ENCODE results near the gene DGCR8.
A peak's percentile ranks its signal among the peaks of the same experiment; 100 is the strongest.

DGCR8 gene

DNA sequence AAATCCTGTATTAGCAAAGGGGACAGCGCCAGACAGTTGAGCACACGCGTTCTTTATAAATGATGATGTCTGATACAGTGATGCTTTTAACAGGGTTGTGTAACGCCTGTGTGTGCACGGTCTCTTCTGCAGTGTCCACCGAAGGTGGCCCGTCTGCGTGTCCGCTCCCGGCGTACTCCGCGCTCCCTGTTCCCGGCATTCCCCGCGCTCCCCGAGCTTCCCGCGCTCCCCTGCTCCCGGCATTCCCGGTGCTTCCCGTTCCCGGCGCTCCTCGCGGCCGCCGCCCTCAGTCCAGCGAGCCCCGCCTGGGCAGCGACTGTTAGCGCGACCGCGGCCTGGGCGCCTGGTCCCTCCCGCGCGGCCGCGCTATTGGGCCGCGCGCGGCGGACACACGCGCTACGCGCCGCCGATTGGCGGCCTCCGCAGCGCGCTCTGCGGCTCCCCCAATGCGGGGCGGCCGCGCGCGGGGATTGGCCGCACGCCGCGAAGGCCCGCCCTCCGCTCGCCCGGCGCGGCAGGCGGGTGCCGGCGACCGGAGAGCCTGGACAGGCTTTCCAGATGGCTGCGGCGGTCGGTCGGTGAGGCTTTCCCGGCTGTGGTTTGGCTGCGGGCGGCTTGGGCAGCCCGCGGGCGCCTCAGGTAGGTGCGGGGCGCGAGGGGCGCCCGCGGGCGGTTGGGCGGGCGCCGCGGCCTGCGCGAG, at the start of gene DGCR8:
DGCR8 (plus strand) TSS at position 497 of the 700 bp plus-strand sequence. CDS start 5,723 bp downstream, outside the sequence.
- ChIA-PET POLR2A (interaction anchor here (0.9 kb wide), 1 partner anchor 31 kb away, joined by 3 read pairs; no protein-coding TSS in a partner anchor), CTCF (interaction anchor here (0.6 to 0.7 kb wide), 2 partner anchors 11 to 15 kb away, joined by 3 read pairs; no protein-coding TSS in a partner anchor)
- TF ChIP-seq, protein P1, sequence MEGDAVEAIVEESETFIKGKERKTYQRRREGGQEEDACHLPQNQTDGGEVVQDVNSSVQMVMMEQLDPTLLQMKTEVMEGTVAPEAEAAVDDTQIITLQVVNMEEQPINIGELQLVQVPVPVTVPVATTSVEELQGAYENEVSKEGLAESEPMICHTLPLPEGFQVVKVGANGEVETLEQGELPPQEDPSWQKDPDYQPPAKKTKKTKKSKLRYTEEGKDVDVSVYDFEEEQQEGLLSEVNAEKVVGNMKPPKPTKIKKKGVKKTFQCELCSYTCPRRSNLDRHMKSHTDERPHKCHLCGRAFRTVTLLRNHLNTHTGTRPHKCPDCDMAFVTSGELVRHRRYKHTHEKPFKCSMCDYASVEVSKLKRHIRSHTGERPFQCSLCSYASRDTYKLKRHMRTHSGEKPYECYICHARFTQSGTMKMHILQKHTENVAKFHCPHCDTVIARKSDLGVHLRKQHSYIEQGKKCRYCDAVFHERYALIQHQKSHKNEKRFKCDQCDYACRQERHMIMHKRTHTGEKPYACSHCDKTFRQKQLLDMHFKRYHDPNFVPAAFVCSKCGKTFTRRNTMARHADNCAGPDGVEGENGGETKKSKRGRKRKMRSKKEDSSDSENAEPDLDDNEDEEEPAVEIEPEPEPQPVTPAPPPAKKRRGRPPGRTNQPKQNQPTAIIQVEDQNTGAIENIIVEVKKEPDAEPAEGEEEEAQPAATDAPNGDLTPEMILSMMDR (IDR thresholded peaks at IDR 0.05; ENCODE audit: insufficient read depth, low read length, missing control alignments) = no peak
- H3K4me3 ChIP-seq (ENCODE audit: low read depth, low read length) = peak within 1 kb of the TSS; percentile 66
- peak; percentile 44 for DNase-seq (ENCODE audit: low read depth, low spot score)

DNA sequence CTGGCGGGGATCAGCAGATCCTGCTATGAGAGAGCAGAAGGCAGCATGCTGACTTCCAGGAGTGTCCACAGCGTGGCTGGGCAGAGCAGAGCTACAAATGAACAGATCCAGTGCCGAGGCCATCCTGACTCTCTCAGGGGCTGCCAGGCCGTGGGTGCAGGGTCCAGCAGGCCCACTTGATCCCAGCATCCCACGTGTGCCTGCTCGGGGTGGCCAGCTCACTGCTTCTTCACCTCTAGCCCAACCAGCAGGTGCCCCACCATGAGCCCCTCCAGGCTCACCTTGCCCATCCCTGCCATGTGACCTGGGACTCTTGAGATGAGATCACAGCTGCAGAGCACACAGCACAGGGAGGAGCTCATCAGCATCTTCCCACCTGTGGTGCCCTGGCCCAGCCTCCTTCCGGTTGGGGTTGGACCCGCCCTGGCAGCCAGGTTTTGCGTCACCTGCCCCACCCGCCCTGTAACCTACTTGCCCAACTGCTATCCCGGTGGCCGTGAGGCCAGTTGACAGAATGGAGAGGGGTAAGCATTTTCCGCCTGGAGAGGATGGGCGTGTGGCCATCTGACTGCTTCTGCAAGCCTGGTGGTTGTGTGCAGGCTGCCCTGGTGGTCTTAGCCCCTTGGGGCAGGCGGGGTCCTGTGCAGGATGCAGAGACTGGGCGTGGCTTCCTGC, 48.2 kb upstream of the DGCR8 start:
- DNase-seq (ENCODE audit: low read depth, low spot score) = no peak
- POLR2A ChIA-PET = no interaction called here
- H3K4me3 ChIP-seq (ENCODE audit: low read depth, low read length) = no peak overlapping the region
- TF ChIP-seq, protein P1 (IDR thresholded peaks at IDR 0.05; ENCODE audit: insufficient read depth, low read length, missing control alignments) = no peak
- CTCF ChIA-PET = no interaction called here

DNA sequence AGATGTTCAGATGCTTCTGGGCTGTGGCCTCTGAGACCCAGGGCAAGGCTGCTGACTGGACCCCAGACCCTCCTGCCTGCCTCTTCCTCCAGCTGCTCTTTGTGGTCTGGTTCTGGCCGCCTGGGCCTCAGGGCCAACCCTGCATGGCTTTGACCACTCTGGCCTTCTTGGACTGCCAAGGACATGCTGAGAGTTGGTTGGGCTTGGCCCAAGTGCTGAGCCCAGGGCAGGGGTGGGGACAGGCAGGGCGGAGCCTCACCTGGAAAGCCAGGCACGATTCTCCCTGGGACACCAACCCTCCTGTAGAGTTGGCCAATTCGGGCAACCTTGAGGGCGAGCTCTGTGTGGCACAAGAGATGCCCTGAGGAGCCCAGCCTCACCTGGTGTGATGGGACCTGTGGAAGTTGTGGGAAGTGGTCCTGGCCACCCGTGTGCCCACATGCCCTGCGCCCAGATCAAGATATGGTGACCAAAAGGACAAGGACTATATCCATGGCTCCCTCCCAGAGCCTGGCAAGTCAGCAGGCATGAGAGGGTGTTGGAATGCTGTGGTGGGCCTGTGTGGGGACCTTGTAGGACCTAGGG, 47.5 kb upstream of the DGCR8 start:
- POLR2A ChIA-PET = no interaction called here
- H3K4me3 ChIP-seq (ENCODE audit: low read depth, low read length) = no peak overlapping the region
- DNase-seq (ENCODE audit: low read depth, low spot score) = no peak
- TF ChIP-seq, protein P1 (IDR thresholded peaks at IDR 0.05; ENCODE audit: insufficient read depth, low read length, missing control alignments) = no peak
- CTCF ChIA-PET = interaction anchor here (1.4 kb wide), 1 partner anchor 11 kb away, joined by 3 read pairs; the partner anchor contains the start of gene TANGO2

DNA sequence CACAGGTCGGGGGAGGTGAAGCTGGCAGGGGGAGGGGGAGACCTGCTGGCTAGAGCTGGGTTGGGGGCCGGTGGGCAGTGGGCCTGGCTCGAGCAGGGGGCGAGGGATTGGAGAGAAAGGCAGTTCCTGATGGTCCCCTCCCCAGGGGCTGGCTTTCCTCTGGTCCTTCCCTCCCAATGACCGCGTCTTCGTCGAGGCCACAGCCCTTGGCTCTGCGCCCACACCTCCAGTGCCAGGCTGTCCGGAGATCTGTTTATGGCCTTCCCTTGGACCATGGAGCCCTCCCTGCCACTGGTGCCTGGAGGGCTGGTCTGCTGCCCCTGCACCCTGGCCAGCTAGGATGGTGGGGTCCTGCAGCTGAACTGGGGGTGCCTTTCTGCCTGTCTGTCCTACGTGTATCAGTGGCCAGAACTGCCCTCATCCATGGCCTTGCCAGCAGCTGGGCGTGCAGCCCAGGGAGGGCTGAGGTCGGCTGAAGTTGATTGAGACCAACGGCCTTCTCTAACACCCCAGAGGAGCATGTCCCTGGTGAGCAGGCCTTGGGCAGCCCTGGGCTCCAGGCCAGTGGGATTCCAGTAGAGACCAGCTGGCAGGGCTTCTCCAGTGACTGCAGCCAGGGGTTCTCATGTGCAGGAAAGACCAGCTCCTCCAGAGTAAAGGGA, 46.9 kb upstream of the DGCR8 start:
- ChIA-PET CTCF (interaction anchor here (1.4 to 2.2 kb wide), 2 partner anchors 12 to 303 kb away, joined by 3 to 7 read pairs; partner anchors contain the start of gene TANGO2), POLR2A (no interaction called here)
- H3K4me3 ChIP-seq (ENCODE audit: low read depth, low read length) = no peak overlapping the region
- no peak for DNase-seq (ENCODE audit: low read depth, low spot score)
- TF ChIP-seq, protein P1 (IDR thresholded peaks at IDR 0.05; ENCODE audit: insufficient read depth, low read length, missing control alignments) = no peak

DNA sequence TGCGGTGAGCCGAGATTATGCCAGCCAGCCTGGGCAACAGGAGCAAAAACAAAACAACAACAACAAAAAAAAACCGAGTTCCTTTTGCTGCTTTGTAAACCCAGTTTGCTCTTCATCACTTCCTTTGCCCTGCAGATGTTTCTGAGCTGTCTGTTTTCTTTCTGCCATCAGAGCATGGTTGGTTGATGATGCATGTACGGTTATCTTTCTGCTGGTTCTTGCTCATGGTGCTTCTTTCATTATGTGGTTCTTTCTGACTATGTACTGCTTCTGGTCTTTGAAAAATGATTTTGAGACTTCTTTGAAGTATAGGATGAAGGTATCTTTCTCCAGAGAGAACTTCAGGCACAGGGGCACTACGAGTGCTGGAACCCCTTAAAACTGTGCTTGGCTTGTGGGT, 45.9 kb upstream of the DGCR8 start:
- POLR2A ChIA-PET = no interaction called here
- DNase-seq (ENCODE audit: low read depth, low spot score) = no peak

More for the DNA sequence above, 45.9 kb upstream of the DGCR8 start:
- H3K4me3 ChIP-seq (ENCODE audit: low read depth, low read length) = no peak overlapping the region
- TF ChIP-seq, protein P1 (IDR thresholded peaks at IDR 0.05; ENCODE audit: insufficient read depth, low read length, missing control alignments) = no peak
- CTCF ChIA-PET = interaction anchor here (1.4 to 2.2 kb wide), 2 partner anchors 13 to 304 kb away, joined by 3 to 7 read pairs; partner anchors contain the start of gene TANGO2
